Measurements from ENCODE around the gene PLEKHA1.

Gene PLEKHA1

GRCh38 chr10:122420624-122421007 is 46.1 kb downstream of the PLEKHA1 start:
- H3K27ac ChIP-seq (replicated peaks) = no peak overlapping the region
- TF ChIP-seq, protein P1, sequence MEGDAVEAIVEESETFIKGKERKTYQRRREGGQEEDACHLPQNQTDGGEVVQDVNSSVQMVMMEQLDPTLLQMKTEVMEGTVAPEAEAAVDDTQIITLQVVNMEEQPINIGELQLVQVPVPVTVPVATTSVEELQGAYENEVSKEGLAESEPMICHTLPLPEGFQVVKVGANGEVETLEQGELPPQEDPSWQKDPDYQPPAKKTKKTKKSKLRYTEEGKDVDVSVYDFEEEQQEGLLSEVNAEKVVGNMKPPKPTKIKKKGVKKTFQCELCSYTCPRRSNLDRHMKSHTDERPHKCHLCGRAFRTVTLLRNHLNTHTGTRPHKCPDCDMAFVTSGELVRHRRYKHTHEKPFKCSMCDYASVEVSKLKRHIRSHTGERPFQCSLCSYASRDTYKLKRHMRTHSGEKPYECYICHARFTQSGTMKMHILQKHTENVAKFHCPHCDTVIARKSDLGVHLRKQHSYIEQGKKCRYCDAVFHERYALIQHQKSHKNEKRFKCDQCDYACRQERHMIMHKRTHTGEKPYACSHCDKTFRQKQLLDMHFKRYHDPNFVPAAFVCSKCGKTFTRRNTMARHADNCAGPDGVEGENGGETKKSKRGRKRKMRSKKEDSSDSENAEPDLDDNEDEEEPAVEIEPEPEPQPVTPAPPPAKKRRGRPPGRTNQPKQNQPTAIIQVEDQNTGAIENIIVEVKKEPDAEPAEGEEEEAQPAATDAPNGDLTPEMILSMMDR (IDR thresholded peaks at IDR 0.05; ENCODE audit: insufficient read depth, low read length) = no peak
- no peak for TF ChIP-seq SPI1 (IDR thresholded peaks at IDR 0.05; ENCODE audit: borderline replicate concordance, low read depth)
- no peak for TF ChIP-seq GABPA (IDR thresholded peaks at IDR 0.05; ENCODE audit: low read depth)
- TF ChIP-seq, protein P2, sequence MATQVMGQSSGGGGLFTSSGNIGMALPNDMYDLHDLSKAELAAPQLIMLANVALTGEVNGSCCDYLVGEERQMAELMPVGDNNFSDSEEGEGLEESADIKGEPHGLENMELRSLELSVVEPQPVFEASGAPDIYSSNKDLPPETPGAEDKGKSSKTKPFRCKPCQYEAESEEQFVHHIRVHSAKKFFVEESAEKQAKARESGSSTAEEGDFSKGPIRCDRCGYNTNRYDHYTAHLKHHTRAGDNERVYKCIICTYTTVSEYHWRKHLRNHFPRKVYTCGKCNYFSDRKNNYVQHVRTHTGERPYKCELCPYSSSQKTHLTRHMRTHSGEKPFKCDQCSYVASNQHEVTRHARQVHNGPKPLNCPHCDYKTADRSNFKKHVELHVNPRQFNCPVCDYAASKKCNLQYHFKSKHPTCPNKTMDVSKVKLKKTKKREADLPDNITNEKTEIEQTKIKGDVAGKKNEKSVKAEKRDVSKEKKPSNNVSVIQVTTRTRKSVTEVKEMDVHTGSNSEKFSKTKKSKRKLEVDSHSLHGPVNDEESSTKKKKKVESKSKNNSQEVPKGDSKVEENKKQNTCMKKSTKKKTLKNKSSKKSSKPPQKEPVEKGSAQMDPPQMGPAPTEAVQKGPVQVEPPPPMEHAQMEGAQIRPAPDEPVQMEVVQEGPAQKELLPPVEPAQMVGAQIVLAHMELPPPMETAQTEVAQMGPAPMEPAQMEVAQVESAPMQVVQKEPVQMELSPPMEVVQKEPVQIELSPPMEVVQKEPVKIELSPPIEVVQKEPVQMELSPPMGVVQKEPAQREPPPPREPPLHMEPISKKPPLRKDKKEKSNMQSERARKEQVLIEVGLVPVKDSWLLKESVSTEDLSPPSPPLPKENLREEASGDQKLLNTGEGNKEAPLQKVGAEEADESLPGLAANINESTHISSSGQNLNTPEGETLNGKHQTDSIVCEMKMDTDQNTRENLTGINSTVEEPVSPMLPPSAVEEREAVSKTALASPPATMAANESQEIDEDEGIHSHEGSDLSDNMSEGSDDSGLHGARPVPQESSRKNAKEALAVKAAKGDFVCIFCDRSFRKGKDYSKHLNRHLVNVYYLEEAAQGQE (IDR thresholded peaks at IDR 0.05; ENCODE audit: insufficient replicate concordance, low read depth) = no peak
- TF ChIP-seq POLR2AphosphoS5 (IDR thresholded peaks at IDR 0.05; ENCODE audit: low read depth) = no peak
- DNase-seq (ENCODE audit: low read depth in 1 of 2, low spot score in 1 of 2) = no peak
- H3K4me3 ChIP-seq (replicated peaks; ENCODE audit: insufficient read depth, low read length) = no peak overlapping the region
- no peaks in the 10 kb centered on the region for H3K27me3 ChIP-seq (ENCODE audit: insufficient read depth, poor library complexity, severe bottlenecking)

- no peaks in the 10 kb centered on the region for H3K27me3 ChIP-seq (ENCODE audit: insufficient read depth, poor library complexity, severe bottlenecking)
- TF ChIP-seq, protein P2 (IDR thresholded peaks at IDR 0.05; ENCODE audit: insufficient replicate concordance, low read depth) = no peak
- TF ChIP-seq SPI1 (IDR thresholded peaks at IDR 0.05; ENCODE audit: borderline replicate concordance, low read depth) (no peak), POLR2AphosphoS5 (IDR thresholded peaks at IDR 0.05; ENCODE audit: low read depth) (no peak), GABPA (IDR thresholded peaks at IDR 0.05; ENCODE audit: low read depth) (no peak)
- TF ChIP-seq, protein P1 (IDR thresholded peaks at IDR 0.05; ENCODE audit: insufficient read depth, low read length) = no peak
- no peak for DNase-seq (ENCODE audit: low read depth in 1 of 2, low spot score in 1 of 2)
- no peak overlapping the region for H3K4me3 ChIP-seq (replicated peaks; ENCODE audit: insufficient read depth, low read length)
- H3K27ac ChIP-seq (replicated peaks) = no peak overlapping the region
Observed at GRCh38 chr10:122421054-122421625, 46.6 kb downstream of the PLEKHA1 start.

GRCh38 chr10:122421742-122422141 is 47.2 kb downstream of the PLEKHA1 start:
- no peak for DNase-seq (ENCODE audit: low read depth in 1 of 2, low spot score in 1 of 2)
- no peaks in the 10 kb centered on the region for H3K27me3 ChIP-seq (ENCODE audit: insufficient read depth, poor library complexity, severe bottlenecking)
- no peak for TF ChIP-seq GABPA (IDR thresholded peaks at IDR 0.05; ENCODE audit: low read depth)
- TF ChIP-seq SPI1 (IDR thresholded peaks at IDR 0.05; ENCODE audit: borderline replicate concordance, low read depth) = 0 out of 2 replicates have a peak, but pooled peaks have one; percentile 15
- no peak overlapping the region for H3K4me3 ChIP-seq (replicated peaks; ENCODE audit: insufficient read depth, low read length)
- H3K27ac ChIP-seq (replicated peaks) = no peak overlapping the region

DNA sequence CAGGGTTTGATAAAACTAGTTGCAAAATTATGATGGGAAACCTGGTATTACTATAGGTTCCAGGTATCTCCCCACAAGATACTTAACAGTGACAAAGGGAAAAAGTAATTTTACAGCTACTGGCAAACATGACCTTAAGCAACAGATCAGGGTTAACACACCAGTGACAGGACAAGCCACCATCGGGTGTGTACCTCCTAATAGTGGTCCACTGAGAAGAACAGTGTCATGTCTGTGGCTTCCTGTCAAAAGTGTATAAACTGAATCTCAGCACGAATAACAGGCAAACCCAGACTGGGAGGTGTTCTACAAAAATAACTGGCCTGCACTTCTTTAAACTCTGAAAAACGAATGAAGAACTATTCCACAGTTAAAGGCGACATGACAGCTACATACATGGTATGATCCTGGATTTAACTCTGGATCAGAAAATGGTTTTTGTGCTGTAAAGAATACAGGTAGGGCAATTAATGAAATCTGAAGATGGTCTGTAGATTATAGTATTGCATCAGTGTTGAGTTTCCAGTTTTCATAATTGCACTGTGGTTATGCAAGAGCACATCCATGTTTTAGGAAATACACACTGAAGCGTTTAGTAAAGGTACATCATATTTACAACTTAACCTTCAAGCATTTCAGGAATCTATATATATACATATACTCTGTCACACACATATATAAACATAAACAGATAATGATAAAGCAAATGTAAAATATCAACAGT is 47.9 kb downstream of the PLEKHA1 start:
- DNase-seq (ENCODE audit: low read depth in 1 of 2, low spot score in 1 of 2) = no peak
- Histone ChIP-seq H3K27ac (replicated peaks) (no peak overlapping the region), H3K4me3 (replicated peaks; ENCODE audit: insufficient read depth, low read length) (no peak overlapping the region), H3K27me3 (ENCODE audit: insufficient read depth, poor library complexity, severe bottlenecking) (no peaks in the 10 kb centered on the region)
- TF ChIP-seq POLR2AphosphoS5 (IDR thresholded peaks at IDR 0.05; ENCODE audit: low read depth) (no peak), SPI1 (IDR thresholded peaks at IDR 0.05; ENCODE audit: borderline replicate concordance, low read depth) (no peak)

All from HL-60 (cell line).